Ishikawa (cell line): Measurements from ENCODE around the gene SOX6.

Source experiments
- CEBPB ChIP-seq: IDR thresholded peaks from 2 replicates; pipeline ENCODE4 v1.6.1; 2012
- CREB1 ChIP-seq: IDR thresholded peaks from 2 replicates; pipeline ENCODE4 v1.6.1; 2012; ENCODE audit warnings: low read depth
- EGR1 ChIP-seq: IDR thresholded peaks from 2 replicates; pipeline ENCODE4 v1.6.1; 2012
- EP300 ChIP-seq: IDR thresholded peaks from 2 replicates; pipeline ENCODE4 v1.6.1; 2012; ENCODE audit warnings: borderline replicate concordance
- FOXM1 ChIP-seq: IDR thresholded peaks from 2 replicates; pipeline ENCODE4 v1.6.1; 2012; ENCODE audit warnings: low read depth, borderline replicate concordance
- MAX ChIP-seq: IDR thresholded peaks from 2 replicates; pipeline ENCODE4 v1.6.1; 2012
- NFIC ChIP-seq: IDR thresholded peaks from 2 replicates; pipeline ENCODE4 v1.6.1; 2012
- RAD21 ChIP-seq: IDR thresholded peaks from 2 replicates; pipeline ENCODE4 v1.6.1; 2012; ENCODE audit warnings: low read depth
- REST ChIP-seq: IDR thresholded peaks from 2 replicates; pipeline ENCODE4 v1.6.1; 2012; ENCODE audit warnings: low read depth, mild to moderate bottlenecking
- TAF1 ChIP-seq: IDR thresholded peaks from 2 replicates; pipeline ENCODE4 v1.6.1; 2012; ENCODE audit warnings: low read depth, mild to moderate bottlenecking
- TCF12 ChIP-seq: IDR thresholded peaks from 2 replicates; pipeline ENCODE4 v1.6.1; 2012; ENCODE audit warnings: low read depth
- TEAD4 ChIP-seq: IDR thresholded peaks from 2 replicates; pipeline ENCODE4 v1.6.1; 2012
- USF1 ChIP-seq: IDR thresholded peaks from 2 replicates; pipeline ENCODE4 v1.6.1; 2012
- YY1 ChIP-seq: IDR thresholded peaks from 2 replicates; pipeline ENCODE4 v1.6.1; 2012; ENCODE audit warnings: low read depth
- ZBTB7A ChIP-seq: IDR thresholded peaks from 2 replicates; pipeline ENCODE4 v1.6.1; 2012; ENCODE audit warnings: low read depth

The SOX6 gene

GRCh38 chr11:16040151-16040550, 316.2 kb downstream of the SOX6 start:
- no peak for TF ChIP-seq CEBPB
- no peak for TF ChIP-seq EGR1
- TF ChIP-seq REST = no peak
- TF ChIP-seq MAX = no peak
- TF ChIP-seq YY1 = no peak

- TF ChIP-seq ZBTB7A (no peak), MAX (no peak), CREB1 (no peak), CEBPB (no peak)
Observed at GRCh38 chr11:16037179-16037578, 319.2 kb downstream of the SOX6 start.

- TF ChIP-seq TCF12 = no peak
- no peak for TF ChIP-seq EGR1
- no peak for TF ChIP-seq TEAD4
- TF ChIP-seq YY1 = no peak
- no peak for TF ChIP-seq FOXM1
- no peak for TF ChIP-seq TAF1
- no peak for TF ChIP-seq CEBPB
- no peak for TF ChIP-seq USF1
Observed at GRCh38 chr11:16036218-16036617, 320.1 kb downstream of the SOX6 start.

GRCh38 chr11:16034074-16034473, 322.3 kb downstream of the SOX6 start:
- TF ChIP-seq CREB1 = no peak
- TF ChIP-seq YY1 = no peak
- peak; percentile 86 for TF ChIP-seq CEBPB
- no peak for TF ChIP-seq EP300
- TF ChIP-seq EGR1 = no peak

GRCh38 chr11:16032974-16033373, 323.4 kb downstream of the SOX6 start:
- TF ChIP-seq NFIC = no peak
- TF ChIP-seq CREB1 = no peak
- no peak for TF ChIP-seq TEAD4
- no peak for TF ChIP-seq USF1
- no peak for TF ChIP-seq EGR1
- no peak for TF ChIP-seq EP300
- no peak for TF ChIP-seq ZBTB7A
- TF ChIP-seq YY1 = no peak
- no peak for TF ChIP-seq MAX
- no peak for TF ChIP-seq CEBPB
- TF ChIP-seq FOXM1 = no peak
- TF ChIP-seq TCF12 = no peak
- no peak for TF ChIP-seq REST

GRCh38 chr11:16031210-16031609, 325.1 kb downstream of the SOX6 start:
- TF ChIP-seq ZBTB7A (no peak), TCF12 (no peak), RAD21 (no peak), TEAD4 (no peak), CREB1 (no peak), NFIC (no peak), REST (no peak)
